Prostate gland (tissue), 2 donors: ENCODE results near the gene RPUSD2. TPM values are rescaled to one million over a fixed set of nuclear protein-coding genes. Genes with fewer than 3 reads are reported as not detected.
"Not testable (repeated sequence)": the region's sequence is repeated elsewhere in the genome, so short reads cannot be mapped to it uniquely, and the experiment has no call there.

Experiments used
- DNase-seq: peaks from one replicate; pipeline ENCODE4 v3.0.0-alpha.2; 2019; ENCODE audit warnings: low spot score
- H3K27ac ChIP-seq, 2 donors: fragments of 200-600 bp; sonication (generic); 2 replicates each; pipeline ENCODE4 v1.5.1; 2017 to 2019
- H3K27me3 ChIP-seq: fragments of 200-600 bp; sonication (generic); replicated peaks from 2 replicates; pipeline ENCODE4 v1.5.1; 2019; ENCODE audit not compliant: insufficient read depth
- H3K36me3 ChIP-seq, 2 donors: fragments of 200-600 bp; sonication (generic); 1 replicate in 1 of 2; 2 replicates in 1 of 2; pipeline versions ENCODE4 v1.5.1 to v1.8.1; 2017 to 2019
- H3K4me1 ChIP-seq: fragments of 200-600 bp; sonication (generic); replicated peaks from 2 replicates; pipeline ENCODE4 v1.5.1; 2019
- H3K4me3 ChIP-seq, 2 donors: fragments of 200-600 bp; sonication (generic); 2 replicates each; pipeline ENCODE4 v1.5.1; 2017 to 2019
- H3K9me3 ChIP-seq: fragments of 200-600 bp; sonication (generic); 2 replicates; pipeline ENCODE4 v1.5.1; 2017
- POLR2A ChIP-seq: fragments of 450-650 bp; IDR thresholded peaks from one replicate; pipeline ENCODE4 v1.6.1; 2016; ENCODE audit warnings: antibody characterized with exemption, mild to moderate bottlenecking
- POLR2AphosphoS5 ChIP-seq: sonication (generic); formaldehyde crosslinking; IDR thresholded peaks from one replicate; pipeline ENCODE4 v1.6.1; 2017; ENCODE audit warnings: antibody characterized with exemption
- WGBS: methylation state at CpG from one replicate; pipeline ENCODE4 v1.1.5; 2018; 5-methylcytosine and 5-hydroxymethylcytosine counted together
- intact Hi-C: fragments of 100-400 bp; cut with DNase I; formaldehyde crosslinking; loops from one replicate; pipeline ENCODE4 v1.14.2; 2022
- total RNA-seq, 2 donors: library from RNA; depleted of rRNA; stranded (reverse); fragments of >200 nt; gene quantifications; one replicate each; pipeline ENCODE4 v1.1.0, GENCODE V29; 2016
- TF ChIP-seq, protein P1 (sequence below), 4 experiments: fragments of 200-600 bp in 2 of 4; fragments of 450-650 bp in 2 of 4; sonication (generic) in 2 of 4; IDR thresholded peaks; 1 replicate in 3 of 4; 2 replicates in 1 of 4; pipeline ENCODE4 v1.5.1; 2016 to 2019; ENCODE audit warnings: antibody characterized with exemption in 4 of 4, mild to moderate bottlenecking in 2 of 4, moderate library complexity in 2 of 4

Gene RPUSD2
- total RNA-seq, 2 donors from 2014 or later: 11.2 to 24.1 TPM

GRCh38 chr15:40578892-40579291 lies 9.8 kb downstream of the RPUSD2 start:
- no peak overlapping the region for H3K4me3 ChIP-seq
- H3K9me3 ChIP-seq: no peaks in the 10 kb centered on the region
- TF ChIP-seq POLR2AphosphoS5 (no peak), POLR2A (no peak)
- TF ChIP-seq, protein P1, sequence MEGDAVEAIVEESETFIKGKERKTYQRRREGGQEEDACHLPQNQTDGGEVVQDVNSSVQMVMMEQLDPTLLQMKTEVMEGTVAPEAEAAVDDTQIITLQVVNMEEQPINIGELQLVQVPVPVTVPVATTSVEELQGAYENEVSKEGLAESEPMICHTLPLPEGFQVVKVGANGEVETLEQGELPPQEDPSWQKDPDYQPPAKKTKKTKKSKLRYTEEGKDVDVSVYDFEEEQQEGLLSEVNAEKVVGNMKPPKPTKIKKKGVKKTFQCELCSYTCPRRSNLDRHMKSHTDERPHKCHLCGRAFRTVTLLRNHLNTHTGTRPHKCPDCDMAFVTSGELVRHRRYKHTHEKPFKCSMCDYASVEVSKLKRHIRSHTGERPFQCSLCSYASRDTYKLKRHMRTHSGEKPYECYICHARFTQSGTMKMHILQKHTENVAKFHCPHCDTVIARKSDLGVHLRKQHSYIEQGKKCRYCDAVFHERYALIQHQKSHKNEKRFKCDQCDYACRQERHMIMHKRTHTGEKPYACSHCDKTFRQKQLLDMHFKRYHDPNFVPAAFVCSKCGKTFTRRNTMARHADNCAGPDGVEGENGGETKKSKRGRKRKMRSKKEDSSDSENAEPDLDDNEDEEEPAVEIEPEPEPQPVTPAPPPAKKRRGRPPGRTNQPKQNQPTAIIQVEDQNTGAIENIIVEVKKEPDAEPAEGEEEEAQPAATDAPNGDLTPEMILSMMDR (IDR thresholded peaks at IDR 0.05): no peak
- H3K4me1 ChIP-seq: no peaks in the 10 kb centered on the region
- WGBS: 65% methylated on average over 4 of the region's 4 CpGs
- no peaks in the 10 kb centered on the region for H3K27me3 ChIP-seq
- H3K27ac ChIP-seq: no peak overlapping the region
- intact Hi-C loops: no loop called here
- no peaks in the 10 kb centered on the region for H3K36me3 ChIP-seq
- no peak for DNase-seq

DNA sequence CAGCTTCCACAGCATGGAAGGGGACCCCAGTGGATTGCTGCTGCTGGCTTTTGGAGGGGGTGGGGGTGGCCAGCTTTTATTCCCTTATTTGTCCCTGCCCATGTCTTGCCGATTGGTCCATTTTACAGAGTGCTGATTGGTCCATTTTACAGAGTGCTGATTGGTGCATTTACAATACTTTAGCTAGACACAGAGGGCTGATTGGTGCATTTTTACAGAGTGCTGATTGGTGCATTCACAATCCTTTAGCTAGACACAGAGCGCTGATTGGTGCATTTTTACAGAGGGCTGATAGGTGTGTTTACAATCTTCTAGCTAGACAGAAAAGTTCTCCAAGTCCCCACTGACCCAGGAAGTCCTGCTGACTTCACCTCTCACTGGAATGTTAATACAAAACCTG lies 12.7 kb downstream of the RPUSD2 start:
- H3K27ac ChIP-seq, H3K4me3 ChIP-seq, H3K27me3 ChIP-seq, H3K9me3 ChIP-seq, H3K4me1 ChIP-seq, intact Hi-C loops, H3K36me3 ChIP-seq, DNase-seq: not testable (repeated sequence)
- 96% methylated on average over 2 of the region's 2 CpGs for WGBS

- Histone ChIP-seq H3K27me3 (no peaks in the 10 kb centered on the region), H3K27ac (no peak overlapping the region), H3K36me3 (no peaks in the 10 kb centered on the region), H3K9me3 (no peaks in the 10 kb centered on the region), H3K4me1 (no peaks in the 10 kb centered on the region), H3K4me3 (no peak overlapping the region)
- no peak for DNase-seq
- 68% methylated on average over 8 of the region's 8 CpGs for WGBS
- intact Hi-C loops: no loop called here
- TF ChIP-seq, protein P1 (IDR thresholded peaks at IDR 0.05): no peak
- TF ChIP-seq POLR2AphosphoS5 (no peak), POLR2A (no peak)
Observed at GRCh38 chr15:40582726-40583246, 13.7 kb downstream of the RPUSD2 start.

GRCh38 chr15:40584191-40584590 lies 15.1 kb downstream of the RPUSD2 start:
- no peaks in the 10 kb centered on the region for H3K9me3 ChIP-seq
- DNase-seq: no peak
- no peaks in the 10 kb centered on the region for H3K36me3 ChIP-seq
- TF ChIP-seq POLR2A (no peak), POLR2AphosphoS5 (no peak)
- TF ChIP-seq, protein P1 (IDR thresholded peaks at IDR 0.05): no peak
- no peak overlapping the region for H3K27ac ChIP-seq
- no peaks in the 10 kb centered on the region for H3K27me3 ChIP-seq
- H3K4me1 ChIP-seq: no peaks in the 10 kb centered on the region
- intact Hi-C loops: no loop called here
- 50% methylated on average over 2 of the region's 2 CpGs for WGBS
- H3K4me3 ChIP-seq: no peak overlapping the region

DNA sequence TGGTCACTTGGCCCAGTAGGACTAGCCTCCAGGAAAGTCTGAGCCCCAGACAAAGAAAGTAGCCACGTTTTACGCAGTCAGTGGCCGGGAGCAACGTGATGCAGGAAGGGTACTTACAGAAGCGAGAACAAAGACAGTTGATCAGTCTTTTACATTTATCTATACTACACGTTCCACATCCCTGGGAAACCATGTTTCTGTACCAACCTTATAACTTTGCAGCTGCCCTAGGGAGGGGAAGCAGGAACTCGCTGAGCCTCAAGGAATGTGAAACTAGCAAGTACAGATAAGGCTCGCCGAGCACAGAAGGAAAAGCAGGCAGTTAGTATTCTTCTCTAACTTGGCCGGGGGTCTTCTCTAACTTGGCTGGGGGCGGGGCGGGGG lies 21.6 kb downstream of the RPUSD2 start:
- intact Hi-C loops: loop anchor here (10.0 kb wide), 1 partner anchor 304 kb away; the partner anchor contains the start of gene VPS18
- no peak overlapping the region for H3K27ac ChIP-seq

More for the DNA sequence above, 21.6 kb downstream of the RPUSD2 start:
- no peaks in the 10 kb centered on the region for H3K4me1 ChIP-seq
- DNase-seq: no peak
- H3K36me3 ChIP-seq: no peaks in the 10 kb centered on the region
- WGBS: 49% methylated on average over 12 of the region's 12 CpGs
- no peak overlapping the region for H3K4me3 ChIP-seq
- TF ChIP-seq POLR2A (no peak), POLR2AphosphoS5 (no peak)
- TF ChIP-seq, protein P1 (IDR thresholded peaks at IDR 0.05): no peak
- no peaks in the 10 kb centered on the region for H3K9me3 ChIP-seq
- H3K27me3 ChIP-seq: no peaks in the 10 kb centered on the region
